Esophagus mucosa (tissue), 1 donor: ENCODE data around the gene ZSWIM6. TPM values are rescaled to one million over a fixed set of nuclear protein-coding genes. Genes with fewer than 3 reads are reported as not detected.
"Not testable (repeated sequence)": the region's sequence is repeated elsewhere in the genome, so short reads cannot be mapped to it uniquely, and the experiment has no call there.

Experiments
- ATAC-seq: fragments of 200-7000 bp; cut with Tn5 transposase; one replicate; pipeline ENCODE4 v1.9.1; 2020
- total RNA-seq: library from RNA; stranded (reverse); gene quantifications from one replicate; pipeline ENCODE4 v1.2.4, GENCODE V29; 2023
- donor health status: DM: yes; HTN: yes; CAD: no.

ZSWIM6 gene
- total RNA-seq, 1 donor from 2014 or later: 6.3 TPM

GRCh38 chr5:61366497-61367240 is 34.6 kb downstream of the ZSWIM6 start:
- ATAC-seq: no peak

DNA sequence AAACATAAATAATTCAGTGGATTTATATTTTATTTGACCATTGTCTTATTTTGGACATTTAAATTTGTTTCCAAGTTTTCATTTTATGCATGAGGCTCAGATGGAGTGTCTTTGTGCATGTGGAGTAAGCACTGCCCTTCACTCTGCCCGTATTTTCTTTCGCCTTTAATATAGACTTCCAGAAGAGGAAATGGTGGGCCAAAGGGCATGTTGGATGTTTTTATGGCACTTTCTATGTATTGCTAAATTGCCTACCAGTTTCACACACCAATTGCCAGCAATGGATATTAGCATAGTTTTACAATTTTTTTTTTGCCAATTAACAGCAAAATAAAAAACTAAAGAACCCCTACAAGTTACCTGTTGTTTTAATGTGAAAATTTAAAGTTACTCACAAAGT is 38.4 kb downstream of the ZSWIM6 start:
- no peak for ATAC-seq

GRCh38 chr5:61371474-61371873 is 39.4 kb downstream of the ZSWIM6 start:
- no peak for ATAC-seq

DNA sequence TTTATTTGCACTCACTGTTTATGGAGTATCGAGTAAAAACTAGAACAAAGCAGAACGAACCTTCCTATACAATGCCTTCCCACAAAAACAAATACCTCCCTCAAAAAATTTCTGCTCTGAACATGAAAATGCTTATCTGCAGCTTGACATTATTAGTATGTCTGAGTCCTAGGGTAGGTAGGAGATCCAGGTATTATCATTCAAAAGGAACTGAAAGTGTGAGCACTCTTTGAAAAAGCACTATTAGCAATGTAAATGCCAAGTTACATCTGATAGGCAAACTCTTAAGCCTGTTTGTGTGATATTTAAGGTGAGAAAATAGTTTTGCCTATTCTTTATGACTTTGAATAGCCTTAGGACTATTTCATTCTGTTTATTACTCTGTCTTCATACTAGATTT is 47.6 kb downstream of the ZSWIM6 start:
- ATAC-seq: no peak

DNA sequence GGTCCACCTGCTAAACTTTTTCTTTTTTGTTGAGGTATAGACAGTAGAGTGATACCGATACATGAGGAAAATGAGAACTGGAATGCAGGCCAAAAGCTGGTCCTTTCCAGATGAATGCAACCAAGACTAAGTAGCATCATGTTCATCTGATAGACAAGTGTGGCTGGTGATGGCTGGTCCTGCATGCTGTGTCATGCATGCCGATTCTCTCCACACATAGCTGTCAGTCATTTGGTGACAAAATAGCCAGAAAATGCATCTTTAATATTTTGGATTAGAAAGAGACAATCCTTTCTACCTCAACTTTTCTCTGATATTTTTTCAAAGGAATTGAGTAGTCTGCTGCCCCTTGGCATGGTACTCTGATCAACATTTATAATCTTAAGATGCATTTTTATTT is 49.9 kb downstream of the ZSWIM6 start:
- no peak for ATAC-seq

GRCh38 chr5:61385627-61386026 is 53.6 kb downstream of the ZSWIM6 start:
- ATAC-seq: no peak

GRCh38 chr5:61386045-61386800 is 54.2 kb downstream of the ZSWIM6 start:
- ATAC-seq: peak; percentile 31

DNA sequence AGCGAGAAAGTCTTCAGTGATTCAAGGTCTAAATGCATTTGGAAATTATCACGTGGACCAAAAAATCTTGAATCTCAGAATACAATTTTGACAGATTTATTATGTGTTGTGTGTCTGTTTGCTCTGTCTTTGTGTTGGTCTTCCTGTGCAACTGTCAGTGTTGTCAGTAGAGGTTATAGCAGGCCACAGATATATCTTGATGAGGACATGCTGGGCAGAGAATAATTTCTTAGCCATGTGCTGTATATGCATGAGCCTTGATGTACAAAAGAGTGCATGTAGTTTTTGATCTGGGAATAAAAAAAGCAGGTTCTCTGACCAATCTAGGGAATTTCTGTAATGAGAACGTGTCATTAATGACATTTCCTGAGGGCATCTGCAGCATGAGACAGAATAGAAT is 57.6 kb downstream of the ZSWIM6 start:
- no peak for ATAC-seq

DNA sequence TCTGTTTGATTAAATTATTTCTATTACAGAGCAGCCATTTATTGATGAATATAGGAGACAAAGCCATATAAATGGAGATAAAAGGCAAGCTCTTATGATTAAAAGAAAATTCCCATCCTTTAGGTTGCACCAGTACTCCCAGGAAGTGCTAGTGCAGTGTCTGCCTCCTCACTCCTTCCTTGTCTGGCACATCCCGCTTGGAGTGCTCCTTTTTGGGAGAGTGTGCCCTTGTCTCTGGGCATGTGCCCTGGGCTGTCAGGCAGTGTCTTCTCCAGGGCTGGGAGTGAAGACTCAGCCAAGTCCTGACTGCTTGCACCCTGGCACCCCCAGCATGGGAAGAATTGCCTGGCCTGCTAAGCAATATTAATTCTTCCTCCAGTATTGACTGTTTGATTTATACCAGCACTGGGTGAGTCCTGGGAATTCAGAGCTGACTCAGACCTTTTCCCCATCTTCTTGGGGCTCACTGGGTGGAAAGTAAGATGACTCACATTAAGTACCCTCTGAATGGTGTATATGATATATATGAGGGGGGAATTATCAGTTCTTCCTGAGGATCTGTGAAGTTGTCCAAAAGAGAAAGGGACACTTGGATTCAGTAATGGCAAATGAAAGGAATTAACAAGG is 62.1 kb downstream of the ZSWIM6 start:
- no peak for ATAC-seq

DNA sequence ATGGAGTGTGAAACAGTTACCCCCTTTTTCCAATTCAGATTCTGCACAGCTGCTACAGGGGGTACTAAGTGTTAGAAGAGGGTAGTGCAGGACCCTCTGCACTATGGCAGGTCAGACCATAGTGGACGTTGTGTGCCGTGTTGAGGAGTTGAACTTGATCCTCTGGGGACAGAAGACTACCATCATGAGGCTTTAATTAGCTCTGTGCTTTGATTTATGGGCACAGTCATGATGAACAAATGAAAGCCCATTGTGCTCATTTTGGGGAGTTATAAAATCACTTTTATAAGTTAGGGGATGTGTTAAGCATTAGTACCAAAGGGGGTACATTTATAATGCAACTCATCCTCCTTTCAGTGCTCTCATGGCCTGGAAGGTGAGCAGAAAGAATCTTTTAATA is 62.7 kb downstream of the ZSWIM6 start:
- ATAC-seq: no peak

DNA sequence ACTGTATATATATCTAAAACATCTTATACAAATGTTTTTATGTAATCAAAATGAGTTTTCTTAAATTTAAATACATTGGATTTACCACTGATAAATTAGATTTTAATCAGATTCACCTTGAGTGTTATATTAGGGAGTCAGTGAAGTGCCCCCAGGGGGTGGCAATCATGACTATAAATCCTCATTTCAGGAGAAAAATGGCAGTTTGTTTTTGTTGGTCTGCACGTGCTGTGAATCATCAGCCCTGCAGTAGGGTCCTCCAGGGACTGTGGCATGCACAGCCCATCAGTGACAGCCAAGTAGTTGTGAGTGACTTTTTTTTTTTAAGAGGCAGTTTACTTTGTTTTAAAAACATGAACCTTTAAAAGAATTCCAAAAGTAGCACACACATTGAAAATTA is 65.2 kb downstream of the ZSWIM6 start:
- ATAC-seq: no peak

GRCh38 chr5:61397937-61398336 is 65.9 kb downstream of the ZSWIM6 start:
- no peak for ATAC-seq

- ATAC-seq: no peak
These were observed 66.4 kb downstream of the ZSWIM6 start for GRCh38 chr5:61398440-61398839.

DNA sequence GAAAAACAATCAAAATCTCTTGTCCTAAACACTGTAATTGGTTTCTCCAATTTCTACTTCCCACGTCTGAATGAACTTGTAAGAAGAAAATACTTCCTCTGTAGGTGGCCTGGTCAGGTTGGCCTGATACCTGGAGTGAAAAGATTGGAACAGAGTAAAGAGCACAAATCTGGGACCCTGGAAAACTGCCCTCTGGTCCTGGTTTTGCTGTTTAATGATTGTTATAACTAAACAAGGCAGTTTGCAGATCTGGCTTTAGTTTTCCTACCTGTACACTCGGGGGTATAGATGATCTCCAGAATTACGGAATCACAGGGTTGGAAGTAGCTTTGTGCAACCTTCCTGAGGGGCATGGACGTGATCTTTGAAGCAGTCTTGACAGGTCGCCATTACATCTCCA is 67.6 kb downstream of the ZSWIM6 start:
- no peak for ATAC-seq

GRCh38 chr5:61401726-61402125 is 69.7 kb downstream of the ZSWIM6 start:
- ATAC-seq: no peak

GRCh38 chr5:61402244-61402823 is 70.3 kb downstream of the ZSWIM6 start:
- ATAC-seq: no peak

DNA sequence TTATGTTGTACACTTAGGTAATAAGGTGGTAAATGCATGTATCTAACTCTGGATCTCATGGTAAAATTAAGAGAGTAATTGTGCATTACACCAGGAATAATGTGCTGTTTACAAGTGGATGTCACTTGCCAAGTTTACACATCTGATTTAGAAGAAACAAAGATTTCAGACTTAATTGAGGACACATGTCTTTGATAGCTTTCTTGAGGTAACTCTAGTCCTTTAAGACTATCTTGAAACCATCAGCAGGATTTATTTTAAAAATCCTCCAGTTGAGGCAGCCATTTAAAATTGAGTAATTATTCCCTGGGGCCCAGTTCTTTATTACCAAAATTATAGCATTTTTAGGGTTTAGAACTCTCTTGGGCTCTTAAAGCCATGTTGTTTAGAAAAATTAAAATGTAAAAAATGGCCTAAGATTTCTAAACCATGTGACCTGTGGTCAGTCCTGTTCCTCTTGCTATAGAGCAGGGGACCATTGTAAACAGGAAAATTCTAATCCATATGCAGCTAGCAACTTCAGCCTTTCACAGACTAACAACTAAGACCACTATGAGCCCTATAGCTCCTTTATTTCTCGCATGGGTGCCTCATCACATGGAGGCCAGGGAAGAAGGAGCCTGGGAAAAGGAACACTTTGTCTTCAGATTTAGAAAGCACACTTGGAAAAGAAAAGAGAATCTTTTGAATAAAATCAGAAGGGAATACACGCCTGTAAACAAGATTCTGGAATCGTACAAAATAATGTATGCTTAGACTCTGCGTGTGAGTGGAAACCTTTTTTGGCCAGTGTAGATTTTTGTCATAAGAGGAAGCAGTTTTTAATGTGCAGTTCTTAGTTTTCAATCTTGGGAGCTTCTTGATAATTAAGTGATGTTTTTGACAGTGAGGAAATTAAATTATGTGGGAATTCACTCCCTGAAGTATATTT is 71.2 kb downstream of the ZSWIM6 start:
- no peak for ATAC-seq

GRCh38 chr5:61405511-61406295 is 73.6 kb downstream of the ZSWIM6 start:
- no peak for ATAC-seq

- ATAC-seq: not testable (repeated sequence)
These were observed 74.4 kb downstream of the ZSWIM6 start for GRCh38 chr5:61406497-61406896.

- no peak for ATAC-seq
These were observed 75.7 kb downstream of the ZSWIM6 start for GRCh38 chr5:61407706-61408270.
